GM21526 (cell line): Measurements from ENCODE around the gene CORO2A.
"Not testable (repeated sequence)": the region's sequence is repeated elsewhere in the genome, so short reads cannot be mapped to it uniquely, and the experiment has no call there.

Experiments used
- ATAC-seq: cut with Tn5 transposase; IDR thresholded peaks from one replicate; pipeline ENCODE4 v1.9.1; 2021; ENCODE audit warnings: moderate library complexity; ENCODE audit not compliant: unreplicated experiment, low FRiP score

CORO2A gene

DNA sequence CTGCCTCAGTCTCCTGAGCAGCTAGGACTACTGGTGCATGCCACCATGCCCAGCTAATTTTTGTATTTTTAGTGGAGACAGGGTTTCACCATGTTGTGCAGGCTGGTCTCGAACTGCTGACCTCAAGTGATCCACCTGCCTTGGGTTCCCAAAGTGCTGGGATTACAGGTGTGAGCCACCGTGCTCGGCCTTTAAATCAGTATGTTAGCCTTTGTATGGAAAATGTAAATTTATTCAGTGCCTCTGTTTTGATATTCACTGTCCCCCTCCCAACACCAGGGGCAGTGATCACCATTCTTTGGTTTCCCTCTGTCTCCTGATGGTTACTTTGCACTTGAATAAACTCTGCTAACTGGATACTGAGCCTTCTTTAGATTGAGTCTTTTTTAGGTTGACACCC lies 101.8 kb downstream of the CORO2A start:
- ATAC-seq = not testable (repeated sequence)

DNA sequence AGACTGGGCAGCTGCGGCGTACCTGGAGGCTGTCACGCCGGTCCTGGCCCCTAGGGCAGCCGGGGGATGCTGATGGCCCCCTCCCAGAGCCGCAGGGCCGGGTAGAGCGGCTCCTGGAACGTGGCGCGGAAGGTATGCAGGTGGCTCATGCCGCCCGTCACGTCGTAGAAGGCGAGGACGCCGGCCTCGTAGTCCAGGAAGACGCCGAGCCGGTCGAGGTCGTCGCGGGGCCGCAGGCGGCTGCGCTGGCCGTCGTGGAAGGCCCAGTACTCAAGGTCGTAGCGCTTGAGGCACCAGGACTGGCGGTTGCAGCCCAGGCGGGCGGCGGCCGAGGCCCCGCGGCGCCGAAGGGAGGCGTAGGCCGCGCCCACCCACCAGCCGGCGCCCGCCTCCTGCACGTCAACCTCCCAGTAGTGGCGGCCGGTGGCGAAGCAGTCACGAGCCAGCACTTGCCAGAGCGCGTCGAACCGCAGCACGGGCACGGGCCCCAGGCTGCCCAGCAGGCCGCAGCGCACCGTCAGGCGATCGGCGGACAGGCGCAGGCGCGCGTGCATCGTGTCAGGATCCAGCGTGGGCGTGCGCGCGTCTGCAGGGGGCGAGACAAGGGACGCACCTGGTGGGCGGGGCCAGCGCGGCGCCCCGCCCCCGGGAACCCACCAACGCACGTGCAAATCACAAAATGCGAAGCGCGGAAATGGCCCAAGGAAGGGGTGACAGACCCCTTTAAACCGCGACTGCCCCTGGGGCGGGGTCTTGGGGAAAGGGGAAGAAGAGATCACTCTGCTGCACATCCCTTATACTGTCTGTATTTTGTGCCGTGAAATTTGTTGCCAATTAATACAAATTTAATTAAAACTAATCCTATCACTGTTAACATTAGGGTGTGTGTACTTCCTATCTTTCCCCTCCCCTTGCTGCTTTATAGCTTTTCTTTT lies 104.8 kb downstream of the CORO2A start:
- no peak for ATAC-seq

DNA sequence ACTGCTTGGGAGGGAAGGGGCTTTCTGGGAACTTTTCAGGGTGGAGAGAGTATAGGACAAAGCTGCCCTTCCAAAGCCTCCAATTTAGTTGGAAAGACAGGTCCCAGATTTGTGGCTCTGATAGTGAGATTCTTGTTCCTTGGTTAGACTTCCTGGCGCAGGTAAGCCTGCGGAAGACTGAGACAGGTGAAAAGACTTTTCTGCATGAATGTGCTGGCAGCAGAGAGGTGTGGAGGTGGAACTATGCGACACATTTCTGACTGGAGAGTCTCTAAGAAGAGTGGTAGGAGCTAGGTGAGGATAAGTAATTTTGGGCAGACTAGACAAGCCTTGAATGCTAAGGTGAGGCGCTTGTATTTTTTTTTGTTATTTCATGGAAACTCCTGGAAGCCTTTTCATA lies 106.0 kb downstream of the CORO2A start:
- no peak for ATAC-seq

DNA sequence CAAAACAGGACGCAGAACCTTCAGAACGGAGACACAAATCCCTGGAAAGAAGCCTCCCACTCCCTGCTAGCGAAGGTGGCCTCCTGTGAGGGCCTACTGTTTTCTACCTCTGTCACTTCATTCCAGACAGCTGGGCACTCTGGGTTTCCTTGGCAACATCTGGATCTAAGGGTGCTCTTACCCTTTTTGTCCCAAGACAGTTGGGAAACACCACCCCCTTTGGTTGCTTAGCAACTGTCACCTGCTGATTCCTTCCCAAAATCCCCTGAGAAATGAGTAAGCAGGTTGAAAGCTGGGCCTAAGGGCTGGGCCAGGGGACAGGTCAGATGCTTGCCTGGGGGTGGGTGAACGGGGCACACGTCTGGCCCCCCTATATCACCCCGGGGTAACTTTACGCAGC lies 106.5 kb downstream of the CORO2A start:
- no peak for ATAC-seq

DNA sequence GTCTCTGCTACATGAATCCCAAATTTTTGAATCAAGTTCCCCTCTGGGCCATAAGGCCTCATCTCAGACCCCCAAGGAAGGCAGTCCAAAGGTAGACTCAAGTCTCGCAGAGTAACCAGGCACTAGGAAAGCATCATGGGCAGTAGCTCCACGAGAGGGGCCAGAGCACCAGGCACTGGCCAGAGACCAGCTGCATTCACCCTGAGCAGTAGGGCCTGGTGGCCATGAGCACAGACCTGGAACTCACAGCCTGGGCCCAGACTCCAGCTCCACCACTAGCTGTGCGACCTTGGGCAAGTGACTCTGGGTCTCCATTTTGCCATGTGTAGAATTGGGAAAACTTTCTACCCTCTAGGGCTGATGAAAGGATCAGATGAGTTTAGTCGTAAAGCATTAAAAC lies 107.4 kb downstream of the CORO2A start:
- ATAC-seq = no peak

DNA sequence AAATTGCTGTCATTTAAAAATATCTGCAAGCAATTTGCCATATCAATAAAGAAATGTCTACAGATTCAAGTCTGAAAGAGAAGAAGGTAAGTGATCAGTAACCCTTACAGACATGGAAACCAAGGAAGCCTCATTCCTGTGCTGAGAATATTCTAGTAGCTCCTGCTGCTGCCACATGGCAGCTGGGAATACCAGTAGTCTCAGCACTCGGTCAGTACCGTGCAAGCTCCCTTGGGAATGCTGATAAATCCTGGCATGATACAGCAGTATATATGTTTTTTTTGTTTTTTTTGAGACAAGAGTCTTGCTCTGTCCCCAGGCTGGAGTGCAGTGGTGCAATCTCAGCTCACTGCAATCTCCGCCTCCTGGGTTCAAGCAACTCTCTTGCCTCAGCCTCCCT lies 108.0 kb downstream of the CORO2A start:
- ATAC-seq = no peak

DNA sequence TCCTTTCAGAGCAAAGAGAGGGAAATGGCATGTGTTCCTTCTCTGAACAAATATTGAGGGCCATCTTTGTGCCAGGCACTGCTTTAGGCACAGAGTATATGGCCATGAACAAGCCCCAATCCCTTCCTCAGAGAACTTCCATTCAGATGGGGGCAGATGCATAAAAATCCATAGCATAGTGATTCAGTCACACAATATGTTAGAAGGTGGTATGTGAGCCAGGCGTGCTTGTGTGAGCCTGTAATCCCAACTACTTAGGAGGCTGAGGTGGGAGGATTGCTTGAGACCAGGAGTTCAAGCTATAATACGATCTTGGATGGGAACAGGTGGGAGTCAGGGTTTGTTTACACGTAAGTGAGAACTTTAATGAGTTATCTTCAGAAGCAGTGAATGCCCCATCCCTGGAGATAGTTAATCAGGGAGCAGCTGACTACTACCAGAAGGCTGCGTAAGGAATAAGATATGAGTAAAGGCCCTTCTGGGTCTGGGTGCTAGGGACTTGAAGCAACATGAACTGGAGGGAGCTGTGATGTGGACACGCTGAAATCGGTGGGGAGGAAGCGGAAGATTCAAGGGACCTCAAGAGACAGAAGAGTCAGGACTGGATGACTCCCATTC lies 108.8 kb downstream of the CORO2A start:
- no peak for ATAC-seq

DNA sequence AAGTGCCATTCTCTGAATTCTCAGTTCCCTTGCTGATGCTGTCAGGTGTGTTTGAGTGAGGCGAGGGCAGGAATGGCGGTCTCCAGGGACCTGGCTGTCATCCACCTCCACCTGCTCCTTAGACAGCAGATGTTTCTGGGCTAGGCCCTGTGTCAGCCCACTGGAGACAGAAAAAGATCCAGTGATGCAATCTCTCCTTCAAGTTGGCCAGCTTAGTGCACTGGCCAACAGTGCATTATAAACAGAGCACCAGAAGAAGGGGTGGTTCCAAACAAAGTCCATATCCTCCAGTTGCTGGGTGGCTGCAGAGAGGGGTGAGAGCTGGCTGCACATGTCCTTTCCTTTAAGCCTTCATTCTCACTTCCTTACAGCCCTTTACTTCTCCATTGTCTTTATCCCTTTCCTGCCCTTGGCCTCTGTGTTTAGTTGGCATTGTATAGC lies 109.4 kb downstream of the CORO2A start:
- ATAC-seq = no peak

DNA sequence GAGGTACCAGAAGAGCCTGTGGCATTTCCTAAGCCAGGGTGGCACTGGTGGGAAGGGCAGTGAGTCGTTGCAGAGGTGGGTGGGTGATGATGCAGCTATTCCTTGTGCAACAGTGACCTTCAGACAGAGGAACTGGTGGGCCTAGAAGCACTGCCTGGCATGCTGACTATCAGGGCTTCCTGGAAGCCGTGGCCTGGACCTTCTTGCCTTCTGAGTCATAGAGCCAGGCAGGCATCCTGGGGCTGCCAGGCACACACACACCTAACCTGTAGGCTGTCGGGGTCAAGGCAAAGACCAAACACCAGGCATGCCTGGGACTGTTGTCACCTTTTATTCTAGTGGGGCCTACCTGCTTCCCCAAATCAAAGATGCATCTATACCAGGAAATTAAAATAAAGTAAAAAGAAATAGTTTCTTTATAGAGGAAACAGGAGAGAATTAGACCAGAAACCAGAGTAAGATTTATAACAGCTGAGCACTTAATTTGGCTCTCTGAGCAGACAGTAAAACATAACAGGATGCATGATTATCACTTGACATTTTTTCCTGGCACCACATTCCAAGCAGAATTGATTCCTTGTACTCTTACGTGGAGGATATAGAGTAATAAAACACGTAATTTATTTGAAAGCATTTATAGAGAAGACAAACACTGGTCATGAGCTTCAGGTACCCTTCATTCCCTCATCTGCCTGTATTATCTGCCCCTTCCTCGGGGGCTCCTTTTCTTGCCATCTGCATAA lies 110.8 kb downstream of the CORO2A start:
- no peak for ATAC-seq

DNA sequence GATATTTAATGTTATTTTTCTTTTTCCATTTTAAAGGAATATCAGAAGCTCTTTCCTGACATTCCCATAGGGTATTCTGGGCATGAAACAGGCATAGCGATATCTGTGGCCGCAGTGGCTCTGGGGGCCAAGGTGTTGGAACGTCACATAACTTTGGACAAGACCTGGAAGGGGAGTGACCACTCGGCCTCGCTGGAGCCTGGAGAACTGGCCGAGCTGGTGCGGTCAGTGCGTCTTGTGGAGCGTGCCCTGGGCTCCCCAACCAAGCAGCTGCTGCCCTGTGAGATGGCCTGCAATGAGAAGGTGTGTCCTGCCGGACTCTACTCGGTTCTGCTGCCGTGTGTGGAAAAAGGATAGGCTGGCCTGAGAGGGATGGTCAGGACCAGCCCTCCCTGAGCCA lies 111.7 kb downstream of the CORO2A start:
- ATAC-seq = no peak

DNA sequence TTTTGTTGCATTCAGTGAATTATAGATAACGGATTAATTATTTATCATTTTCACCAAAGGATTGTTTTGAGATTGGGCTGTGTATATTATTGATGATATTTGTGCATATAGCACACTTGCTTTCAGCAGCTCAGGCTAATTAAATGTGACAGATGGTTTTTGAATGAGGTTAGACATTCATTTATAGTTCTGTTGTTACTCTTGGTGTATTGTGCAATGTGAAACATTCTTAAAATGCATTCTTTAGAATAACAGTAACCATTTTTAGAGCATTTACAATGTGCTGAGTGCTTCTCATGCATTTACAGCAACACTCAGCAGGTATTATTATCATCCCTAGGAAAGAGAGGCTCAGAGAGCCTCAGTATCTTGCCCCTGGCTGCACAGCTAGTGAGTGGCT lies 112.1 kb downstream of the CORO2A start:
- no peak for ATAC-seq

DNA sequence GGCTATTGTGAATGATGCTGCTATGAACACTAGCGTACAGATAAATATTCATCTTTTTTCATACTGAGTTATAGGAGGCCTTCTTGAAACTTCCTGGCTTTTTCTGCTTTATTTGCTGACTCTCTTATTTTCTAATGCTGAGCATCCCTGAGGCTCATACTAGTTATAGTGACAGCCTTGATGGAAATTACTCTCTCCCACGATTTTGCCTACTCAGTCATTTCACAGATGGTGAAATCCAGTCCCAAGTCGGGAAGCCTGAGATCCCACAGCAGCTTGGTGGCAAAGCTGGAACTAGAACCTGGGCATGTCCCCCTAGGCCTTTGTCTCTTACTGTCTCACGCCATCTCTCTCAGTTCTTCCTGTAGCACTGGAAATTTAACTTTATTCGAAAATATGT lies 113.5 kb downstream of the CORO2A start:
- no peak for ATAC-seq

DNA sequence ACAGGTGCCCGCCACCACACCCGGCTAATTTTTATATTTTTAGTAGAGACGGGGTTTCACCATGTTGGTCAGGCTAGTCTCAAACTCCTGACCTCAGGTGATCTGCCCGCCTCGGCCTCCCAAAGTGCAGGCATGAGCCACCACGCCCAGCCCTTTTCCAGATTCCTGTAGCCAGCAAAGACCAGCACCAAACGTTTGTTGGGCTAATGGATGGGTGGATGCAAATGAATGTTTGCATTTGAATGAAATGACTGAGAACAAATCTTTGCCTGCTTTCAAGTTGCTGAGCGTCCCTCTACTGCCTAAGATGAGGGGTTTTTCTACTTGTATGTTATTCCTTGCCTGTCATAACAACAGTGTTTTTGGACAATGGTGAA lies 115.9 kb downstream of the CORO2A start:
- ATAC-seq = not testable (repeated sequence)

DNA sequence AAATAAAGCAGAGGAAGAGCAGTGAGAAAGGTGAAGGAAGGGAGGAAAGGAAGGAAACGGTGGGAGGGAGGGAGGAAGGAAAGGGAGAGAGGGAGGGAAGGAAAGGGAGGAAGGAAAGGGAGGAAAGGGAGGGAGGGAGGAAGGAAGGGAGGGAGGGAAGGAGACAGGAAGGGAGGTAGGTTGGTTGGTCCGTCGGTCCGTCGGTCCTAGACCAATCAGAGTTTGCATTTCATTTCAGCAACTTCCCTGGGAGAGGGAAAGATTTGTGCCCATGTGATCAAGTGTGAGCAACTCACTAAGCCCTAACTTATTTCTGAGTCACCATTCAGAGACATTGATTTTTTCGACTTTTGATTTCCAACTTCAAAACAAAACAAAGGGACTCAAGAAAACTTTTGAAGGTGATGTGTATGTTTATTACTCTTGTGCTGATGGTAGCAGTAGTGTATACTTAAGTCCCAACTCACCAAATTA lies 117.1 kb downstream of the CORO2A start:
- no peak for ATAC-seq

DNA sequence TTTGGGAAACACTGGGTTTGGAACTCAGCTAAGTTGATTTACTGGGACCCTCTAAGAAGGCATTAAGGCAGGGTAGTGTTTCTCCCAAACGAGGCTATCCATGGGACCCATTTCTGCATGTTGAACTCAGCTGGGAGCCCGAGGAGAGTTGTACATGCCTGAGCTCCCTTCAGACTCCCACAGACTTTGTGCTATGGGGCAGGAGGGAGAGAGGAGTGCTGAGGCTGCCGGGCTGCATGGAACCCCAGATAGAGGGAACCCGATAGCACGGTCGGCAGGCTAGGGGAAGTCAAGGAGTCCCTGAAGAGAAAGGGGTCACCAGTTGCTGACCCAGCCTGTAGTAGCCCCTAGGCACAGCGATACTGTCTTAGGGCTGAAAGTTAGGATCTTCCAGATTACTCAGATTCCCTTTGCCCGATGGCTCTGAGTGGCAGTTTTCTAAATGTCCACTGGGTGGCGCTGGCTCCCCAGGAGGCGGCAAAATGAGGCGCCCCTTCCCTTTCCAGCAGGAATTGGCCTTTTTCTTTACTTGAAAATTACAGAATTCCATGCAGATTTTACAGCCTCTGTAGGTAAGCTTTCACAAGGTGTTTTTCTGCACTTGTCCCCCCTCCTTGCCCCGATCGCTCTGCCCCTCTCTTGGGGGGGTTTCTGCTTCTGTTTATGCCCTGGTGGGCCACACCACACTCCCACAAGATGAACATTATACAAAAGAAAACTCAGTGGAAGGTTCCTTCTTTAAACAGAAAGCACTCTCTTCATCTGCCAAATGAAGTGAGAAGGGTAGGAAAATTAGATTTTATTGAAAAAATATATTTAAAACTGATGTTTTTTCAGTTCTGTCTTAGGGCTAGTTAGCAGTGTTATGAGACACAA lies 118.1 kb downstream of the CORO2A start:
- no peak for ATAC-seq

DNA sequence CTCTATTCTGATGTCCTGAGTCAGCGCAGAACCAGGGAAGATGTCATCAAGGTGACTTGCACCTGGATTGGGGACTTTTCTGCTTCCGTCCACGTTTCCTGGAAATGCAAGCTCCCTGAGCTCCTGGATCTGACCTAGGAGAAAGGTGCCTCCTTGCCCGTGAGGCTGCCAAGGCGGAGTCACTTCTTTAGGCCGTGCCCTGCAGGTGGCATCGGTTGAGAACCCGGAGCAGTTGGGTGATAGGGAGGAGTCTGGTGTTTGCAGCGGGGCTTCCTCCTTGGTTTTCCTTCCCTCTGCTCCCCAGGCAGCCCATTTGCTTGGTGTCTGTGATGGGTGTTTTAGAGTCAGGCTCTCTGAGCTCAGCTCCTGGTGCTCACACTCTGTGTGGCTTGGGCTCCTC lies 120.7 kb downstream of the CORO2A start:
- ATAC-seq = no peak
